Measurements from ENCODE around the gene TTR.

Gene TTR

GRCh38 chr18:31565345-31565744 is 26.3 kb upstream of the TTR start:
- no peak for DNase-seq (ENCODE audit: low spot score)
- in situ Hi-C loops (cut with MboI; ENCODE audit: low sequenced_read_pairs, unreplicated experiment) = loop anchor here (10.0 kb wide), 1 partner anchor 149 kb away; no protein-coding TSS in a partner anchor
- no peak for TF ChIP-seq CTCF (IDR thresholded peaks at IDR 0.05; ENCODE audit: borderline replicate concordance, control extremely low read depth, extremely low read depth, insufficient read depth, missing control alignments)

- no peak for DNase-seq (ENCODE audit: low spot score)
- no peak for TF ChIP-seq CTCF (IDR thresholded peaks at IDR 0.05; ENCODE audit: borderline replicate concordance, control extremely low read depth, extremely low read depth, insufficient read depth, missing control alignments)
- in situ Hi-C loops (cut with MboI; ENCODE audit: low sequenced_read_pairs, unreplicated experiment) = loop anchor here (10.0 kb wide), 1 partner anchor 149 kb away; no protein-coding TSS in a partner anchor
Measured at GRCh38 chr18:31565782-31566512, 25.7 kb upstream of the TTR start.

- in situ Hi-C loops (cut with MboI; ENCODE audit: low sequenced_read_pairs, unreplicated experiment) = loop anchor here (10.0 kb wide), 1 partner anchor 148 kb away; no protein-coding TSS in a partner anchor
- TF ChIP-seq CTCF (IDR thresholded peaks at IDR 0.05; ENCODE audit: borderline replicate concordance, control extremely low read depth, extremely low read depth, insufficient read depth, missing control alignments) = no peak
- no peak for DNase-seq (ENCODE audit: low spot score)
Measured at GRCh38 chr18:31566576-31567306, 24.9 kb upstream of the TTR start.

- in situ Hi-C loops (cut with MboI; ENCODE audit: low sequenced_read_pairs, unreplicated experiment) = no loop called here
- DNase-seq (ENCODE audit: low spot score) = no peak
- no peak for TF ChIP-seq CTCF (IDR thresholded peaks at IDR 0.05; ENCODE audit: borderline replicate concordance, control extremely low read depth, extremely low read depth, insufficient read depth, missing control alignments)
Measured at GRCh38 chr18:31572368-31572767, 19.3 kb upstream of the TTR start.

GRCh38 chr18:31573051-31573450 is 18.6 kb upstream of the TTR start:
- DNase-seq (ENCODE audit: low spot score) = no peak
- no peak for TF ChIP-seq CTCF (IDR thresholded peaks at IDR 0.05; ENCODE audit: borderline replicate concordance, control extremely low read depth, extremely low read depth, insufficient read depth, missing control alignments)
- in situ Hi-C loops (cut with MboI; ENCODE audit: low sequenced_read_pairs, unreplicated experiment) = no loop called here

GRCh38 chr18:31574359-31574758 is 17.3 kb upstream of the TTR start:
- no peak for DNase-seq (ENCODE audit: low spot score)
- in situ Hi-C loops (cut with MboI; ENCODE audit: low sequenced_read_pairs, unreplicated experiment) = no loop called here
- TF ChIP-seq CTCF (IDR thresholded peaks at IDR 0.05; ENCODE audit: borderline replicate concordance, control extremely low read depth, extremely low read depth, insufficient read depth, missing control alignments) = no peak
